ENCODE measurements around the gene OR9G1. TPM values are rescaled to one million over a fixed set of nuclear protein-coding genes. Genes with fewer than 3 reads are reported as not detected.

The OR9G1 gene
- not detected in 5 replicates for total RNA-seq (2022; extraction: Qiagen RNA extraction)

DNA sequence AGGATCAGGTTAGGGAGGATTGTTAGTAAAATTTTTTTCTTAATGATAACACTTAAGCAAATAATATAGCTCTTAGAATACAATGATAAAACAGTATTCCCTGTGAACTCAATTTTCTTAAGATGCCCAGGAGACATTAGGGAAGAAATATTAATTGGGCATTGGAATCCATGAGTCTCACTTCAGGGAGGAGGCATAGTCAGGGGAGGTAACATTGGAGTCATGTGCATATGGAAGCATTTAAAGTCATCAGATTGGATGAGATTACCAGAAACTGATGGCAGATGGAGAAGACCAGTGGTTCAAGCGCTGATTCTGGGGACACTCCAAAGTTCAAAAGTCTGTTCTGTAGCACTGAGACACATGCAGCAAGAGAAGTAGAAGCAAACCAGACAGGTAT, at the start of gene OR9G1:
TSS of gene OR9G1 (plus strand) at position 301 of the 400 bp plus-strand sequence. CDS start 1,293 bp downstream, outside the sequence.

GRCh38 chr11:56663386-56663785, 35.5 kb upstream of the OR9G1 start, which contains the start of gene OR5AR1:
OR5AR1 (plus strand) TSS chr11:56663686; CDS start chr11:56663686, 0 bp downstream.

DNA sequence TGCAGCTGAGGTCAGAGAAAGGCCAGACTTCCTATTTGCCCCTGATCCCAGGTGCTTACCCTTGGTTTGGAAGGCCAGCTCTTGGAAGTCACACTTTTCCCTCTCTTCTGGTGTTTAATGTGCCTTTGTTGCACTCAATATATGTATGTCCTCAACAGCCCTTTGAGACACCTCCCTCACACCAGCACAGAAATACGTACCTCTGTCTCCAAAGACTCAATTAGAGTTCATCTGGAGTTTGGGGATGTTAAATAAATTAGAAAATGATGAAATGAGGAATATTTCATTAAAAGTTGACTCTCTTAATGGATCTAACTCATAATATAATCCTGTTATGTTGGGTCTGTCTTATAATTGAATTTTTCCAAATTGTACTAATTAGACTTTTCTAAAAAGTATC, 49.7 kb downstream of the OR9G1 start, which contains the start of gene OR9G4:
TSS of gene OR9G4 (minus strand) at position 101 of the 400 bp plus-strand sequence. CDS start 4,931 bp downstream, outside the sequence.

Other genes with a start within 250 kb of the OR9G1 start
- not detected in 5 replicates for gene OR5M3, start 225.7 kb upstream of the OR9G1 start, total RNA-seq (2022; extraction: Qiagen RNA extraction)
- gene OR5M8, start 207.7 kb upstream of the OR9G1 start, total RNA-seq (2022; extraction: Qiagen RNA extraction): not detected in 5 replicates
- not detected in 5 replicates for gene OR5M11, start 155.8 kb upstream of the OR9G1 start, total RNA-seq (2022; extraction: Qiagen RNA extraction)
- not detected in 5 replicates for gene OR5M10, start 121.4 kb upstream of the OR9G1 start, total RNA-seq (2022; extraction: Qiagen RNA extraction)
- gene OR5M1, start 84.2 kb upstream of the OR9G1 start, total RNA-seq (2022; extraction: Qiagen RNA extraction): not detected in 5 replicates
- gene OR5AP2, start 56.7 kb upstream of the OR9G1 start, total RNA-seq (2022; extraction: Qiagen RNA extraction): not detected in 5 replicates
- not detected in 5 replicates for gene OR5AR1, start 35.4 kb upstream of the OR9G1 start, total RNA-seq (2022; extraction: Qiagen RNA extraction)
- not detected in 5 replicates for gene OR9G4, start 49.6 kb downstream of the OR9G1 start, total RNA-seq (2022; extraction: Qiagen RNA extraction)